LNCaP clone FGC (cell line): Measurements from ENCODE around the gene HMCN2.

Experiments used
- DNase-seq: peaks from one replicate; pipeline ENCODE4 v3.0.0-alpha.2; 2011; ENCODE audit warnings: low read depth
- H3K4me3 ChIP-seq: 2 replicates; pipeline ENCODE4 v1.5.1; 2011; ENCODE audit warnings: mild to moderate bottlenecking, low read depth, low read length, control low read depth
- TF ChIP-seq, protein P1 (sequence below): IDR thresholded peaks from 2 replicates; pipeline ENCODE4 v1.5.1; 2012; ENCODE audit warnings: mild to moderate bottlenecking; ENCODE audit not compliant: control insufficient read depth, insufficient read depth; ENCODE audit errors: extremely low read depth

HMCN2 gene

DNA sequence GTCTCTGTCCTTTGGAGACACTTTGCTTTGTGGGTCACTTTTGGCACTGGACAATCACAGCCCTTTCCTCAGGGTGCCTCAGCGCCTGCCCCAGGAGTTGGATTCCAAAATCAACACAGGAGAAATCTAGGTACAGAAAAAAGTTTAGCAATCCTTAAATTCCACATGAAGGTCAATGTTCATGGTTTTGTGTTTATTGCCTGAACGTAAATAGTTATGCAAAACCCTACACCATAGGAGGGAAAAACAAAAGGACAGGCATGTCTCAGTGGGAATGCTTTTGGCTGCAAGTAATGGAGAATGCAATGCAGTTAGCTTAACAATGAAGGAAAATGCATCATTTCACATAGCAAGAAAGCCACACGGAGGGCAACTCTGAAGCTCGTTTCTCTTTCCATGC lies 6.5 kb upstream of the HMCN2 start:
- no peak for DNase-seq
- TF ChIP-seq, protein P1, sequence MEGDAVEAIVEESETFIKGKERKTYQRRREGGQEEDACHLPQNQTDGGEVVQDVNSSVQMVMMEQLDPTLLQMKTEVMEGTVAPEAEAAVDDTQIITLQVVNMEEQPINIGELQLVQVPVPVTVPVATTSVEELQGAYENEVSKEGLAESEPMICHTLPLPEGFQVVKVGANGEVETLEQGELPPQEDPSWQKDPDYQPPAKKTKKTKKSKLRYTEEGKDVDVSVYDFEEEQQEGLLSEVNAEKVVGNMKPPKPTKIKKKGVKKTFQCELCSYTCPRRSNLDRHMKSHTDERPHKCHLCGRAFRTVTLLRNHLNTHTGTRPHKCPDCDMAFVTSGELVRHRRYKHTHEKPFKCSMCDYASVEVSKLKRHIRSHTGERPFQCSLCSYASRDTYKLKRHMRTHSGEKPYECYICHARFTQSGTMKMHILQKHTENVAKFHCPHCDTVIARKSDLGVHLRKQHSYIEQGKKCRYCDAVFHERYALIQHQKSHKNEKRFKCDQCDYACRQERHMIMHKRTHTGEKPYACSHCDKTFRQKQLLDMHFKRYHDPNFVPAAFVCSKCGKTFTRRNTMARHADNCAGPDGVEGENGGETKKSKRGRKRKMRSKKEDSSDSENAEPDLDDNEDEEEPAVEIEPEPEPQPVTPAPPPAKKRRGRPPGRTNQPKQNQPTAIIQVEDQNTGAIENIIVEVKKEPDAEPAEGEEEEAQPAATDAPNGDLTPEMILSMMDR = no peak
- H3K4me3 ChIP-seq = no peak overlapping the region

DNA sequence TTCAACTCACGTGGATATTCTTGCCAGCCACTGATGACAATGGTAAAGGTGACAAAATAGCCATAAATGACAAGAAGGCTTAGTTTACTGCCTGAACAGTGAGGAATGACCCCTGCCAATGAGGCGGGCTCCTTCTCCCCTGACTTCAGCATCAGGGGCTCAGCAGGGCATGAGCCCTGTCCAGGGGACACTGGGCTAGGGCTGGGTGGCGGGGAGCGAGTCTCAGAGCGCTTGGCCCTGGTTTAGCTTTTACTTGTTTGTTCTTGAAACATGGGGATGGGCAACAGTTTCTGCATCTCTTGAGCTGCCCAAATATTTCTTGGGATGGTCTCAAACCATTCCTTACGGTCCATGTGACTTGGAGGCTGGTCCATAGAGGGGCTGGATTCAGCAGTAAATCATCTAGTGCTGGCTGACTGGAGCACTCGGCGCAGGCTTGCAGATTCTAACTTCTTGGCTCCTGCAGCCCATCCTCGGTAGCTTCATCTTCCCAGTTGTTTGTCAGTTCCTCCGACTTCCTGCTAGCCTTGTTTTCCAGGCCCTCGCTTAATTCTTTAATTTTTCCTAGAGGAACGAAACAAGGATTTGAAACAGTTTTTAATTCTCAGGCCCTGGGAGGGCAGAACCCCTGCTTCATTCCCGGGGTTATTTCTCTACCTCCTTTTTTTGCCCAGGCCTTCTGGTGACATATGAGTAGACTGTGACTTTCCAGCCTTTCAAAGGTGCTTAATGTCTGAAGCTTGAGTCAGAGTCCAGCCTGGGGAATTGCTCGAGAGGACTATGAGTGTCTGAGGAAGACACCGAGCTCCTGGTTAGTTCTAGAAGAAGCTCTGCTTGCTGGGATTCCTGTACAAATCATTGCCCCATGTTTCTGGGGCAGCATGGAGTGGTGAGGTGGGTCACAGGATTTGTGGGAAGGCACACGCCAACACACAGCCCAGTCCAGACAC lies 4.5 kb upstream of the HMCN2 start:
- H3K4me3 ChIP-seq = no peak overlapping the region
- TF ChIP-seq, protein P1 = no peak
- no peak for DNase-seq

DNA sequence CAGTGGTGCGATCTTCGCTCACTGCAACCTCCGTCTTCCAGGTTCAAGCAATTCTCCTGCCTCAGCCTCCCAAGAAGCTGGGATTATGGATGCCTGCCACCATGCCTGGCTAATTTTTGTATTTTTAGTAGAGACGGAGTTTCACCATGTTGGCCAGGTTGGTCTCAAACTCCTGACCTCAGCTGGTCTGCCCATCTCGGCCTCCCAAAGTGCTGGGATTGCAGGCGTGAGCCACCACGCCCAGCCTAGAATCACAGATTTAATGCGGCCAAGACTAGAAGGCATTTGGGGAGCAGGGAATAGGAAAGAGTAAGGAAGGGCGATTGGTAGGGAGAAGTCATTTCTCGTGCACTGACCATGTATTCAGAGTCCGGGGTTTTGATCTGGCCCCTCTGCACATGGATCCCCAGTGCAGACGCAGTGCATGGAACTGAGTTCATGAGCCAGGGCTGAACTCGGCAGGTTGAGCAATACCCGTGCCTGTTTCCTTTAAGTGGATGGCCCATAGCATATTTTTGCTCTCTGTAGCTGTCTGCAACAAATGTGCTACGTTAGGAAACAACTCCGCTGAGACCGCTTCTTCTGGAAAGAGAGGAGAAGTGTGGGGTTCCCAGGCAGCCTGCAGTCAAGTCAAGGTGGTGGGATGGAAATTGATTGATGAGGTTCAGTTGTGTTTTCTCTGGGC lies 3.4 kb upstream of the HMCN2 start:
- TF ChIP-seq, protein P1 = no peak
- no peak for DNase-seq
- H3K4me3 ChIP-seq = no peak overlapping the region

- no peak overlapping the region for H3K4me3 ChIP-seq
- no peak for DNase-seq
- TF ChIP-seq, protein P1 = no peak
Observed at GRCh38 chr9:130262771-130263170, 2.8 kb upstream of the HMCN2 start.

DNA sequence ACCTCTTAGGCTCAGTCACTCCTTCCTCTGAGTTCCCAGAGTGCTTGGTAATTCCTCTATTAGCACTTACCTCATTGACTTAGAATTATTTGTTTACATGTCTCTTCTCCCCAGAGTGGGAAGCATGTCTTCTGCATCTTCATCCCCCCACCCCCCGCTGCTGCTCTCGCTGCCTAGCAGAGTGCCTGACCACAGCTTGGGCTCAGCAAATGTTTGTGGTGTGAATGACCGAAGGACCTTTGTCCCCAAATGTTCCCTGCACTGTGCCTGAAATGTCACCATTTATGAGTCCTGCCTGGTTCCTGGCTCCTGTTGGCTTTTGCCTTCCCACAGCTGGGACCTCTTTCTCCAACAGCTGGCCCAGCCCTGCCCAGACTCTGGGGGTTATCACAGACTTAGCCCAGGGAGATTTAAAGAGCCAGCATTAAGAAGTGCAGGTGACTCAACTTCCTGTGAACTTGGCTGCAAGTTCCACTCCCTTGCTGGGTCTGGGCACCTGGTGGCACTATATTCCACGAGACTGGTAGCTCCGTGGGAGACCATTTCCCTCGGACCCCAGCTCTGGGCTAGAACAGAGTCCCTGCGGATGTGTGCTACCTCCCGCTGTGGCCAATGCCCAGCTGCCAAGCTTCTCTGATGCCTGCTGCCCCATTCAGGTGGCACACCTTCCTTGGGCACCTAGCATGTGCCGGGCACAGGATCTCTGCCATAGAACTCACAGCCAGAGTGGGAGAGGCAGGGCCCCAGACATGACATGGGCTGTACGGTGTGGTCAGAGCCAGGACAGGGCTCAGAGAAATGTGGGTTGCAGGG lies 1.8 kb upstream of the HMCN2 start:
- no peak for DNase-seq
- TF ChIP-seq, protein P1 = no peak
- H3K4me3 ChIP-seq = no peak overlapping the region

- DNase-seq = no peak
- H3K4me3 ChIP-seq = no peak overlapping the region
- TF ChIP-seq, protein P1 = no peak
Observed at GRCh38 chr9:130264414-130265350, 878 bp upstream of the HMCN2 start.
